ENCODE results near the gene CANT1.
A peak's percentile ranks its signal among the peaks of the same experiment; 100 is the strongest.

CANT1 gene

DNA sequence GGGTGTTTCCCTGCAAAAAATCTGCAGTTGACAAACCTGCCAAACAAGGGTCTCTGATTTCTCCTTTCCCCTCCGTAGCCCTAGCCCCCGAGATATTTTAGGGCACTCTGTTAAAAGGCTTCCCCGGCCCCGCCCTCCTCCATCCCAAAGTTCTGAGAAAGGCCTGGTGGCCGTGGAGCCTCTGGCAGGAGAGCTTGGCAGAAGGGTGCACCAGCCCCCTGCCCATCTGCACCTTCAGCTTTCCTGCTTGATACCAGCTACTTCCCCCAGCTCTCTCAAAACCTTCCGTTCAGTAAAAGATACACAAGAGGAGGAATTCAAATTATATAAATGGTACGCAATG lies 711 bp upstream of the CANT1 start:
- no peak for DNase-seq

DNA sequence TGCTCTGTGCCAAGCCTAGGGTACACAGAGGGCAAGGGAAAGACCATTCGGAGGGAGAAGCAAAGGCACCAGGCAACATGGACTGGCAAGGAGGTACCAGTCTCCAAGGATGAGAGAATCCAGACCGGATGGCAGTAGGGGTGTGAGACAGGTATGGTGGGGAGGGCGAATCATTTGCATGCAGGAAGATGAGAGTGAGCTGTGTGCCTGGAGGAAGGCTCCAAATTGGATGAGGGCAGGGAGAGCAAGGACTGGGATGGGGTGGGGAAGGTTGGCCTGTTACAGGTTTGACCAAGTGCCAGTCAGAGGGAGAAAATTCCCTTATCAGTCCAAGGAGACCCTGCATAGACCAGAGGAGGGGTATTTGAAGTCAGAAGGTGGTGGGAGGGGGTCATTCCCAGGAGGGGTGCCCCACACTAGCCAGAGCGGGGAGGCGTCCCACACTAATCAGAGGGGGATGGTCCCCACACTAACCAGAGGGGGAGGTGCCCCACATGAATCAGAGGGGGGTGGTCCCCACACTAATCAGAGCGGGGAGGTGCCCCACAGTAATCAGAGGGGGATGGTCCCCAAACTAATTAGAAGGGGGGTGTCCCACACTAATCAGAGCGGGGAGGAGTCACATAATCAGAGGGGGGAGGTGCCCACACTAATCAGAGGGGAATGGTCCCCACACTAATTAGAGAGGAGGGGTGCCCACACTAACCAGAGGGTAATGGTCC lies 737 bp downstream of the CANT1 start:
- no peak for DNase-seq

DNA sequence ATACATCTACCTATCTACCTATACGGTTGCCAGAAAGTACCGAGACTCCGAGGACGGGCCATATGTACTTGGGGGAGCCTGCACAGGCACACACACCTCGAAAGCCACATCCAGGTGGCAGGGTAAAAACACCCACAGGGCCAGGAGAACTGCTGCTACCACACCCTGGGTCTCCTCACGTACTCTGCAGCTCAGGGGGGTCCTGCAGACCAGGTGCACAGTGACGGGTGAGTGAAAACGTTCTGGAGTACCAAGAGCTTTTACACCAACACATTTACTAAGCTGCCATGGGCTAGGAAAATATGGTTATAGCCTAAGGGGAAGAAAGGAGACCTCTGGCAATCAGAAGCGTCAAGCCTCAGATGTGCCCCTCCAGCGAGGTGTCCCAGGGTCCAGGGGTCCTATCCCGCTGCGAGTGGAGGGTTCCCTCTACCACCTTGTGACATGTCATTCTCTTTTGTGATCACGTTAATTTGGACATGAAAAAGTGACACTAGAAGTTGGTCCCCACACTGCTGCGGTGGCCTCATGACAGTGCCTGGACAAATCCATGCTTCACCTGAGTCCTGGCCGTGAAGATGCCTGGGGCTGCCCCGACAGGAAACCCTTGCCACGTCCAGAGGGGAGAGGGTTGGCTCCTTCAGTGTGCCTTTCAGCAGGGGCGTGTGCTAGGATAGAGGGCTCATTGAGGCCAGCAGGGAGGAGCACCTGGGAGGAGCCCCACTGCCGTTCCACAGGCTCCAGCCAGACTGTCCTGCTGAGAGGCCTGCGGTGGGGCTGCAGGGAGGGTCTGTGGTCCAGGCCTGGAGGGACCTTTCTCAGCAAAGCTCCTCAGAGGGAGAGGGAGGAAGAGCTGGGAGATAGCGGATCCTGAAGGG lies 1.8 kb downstream of the CANT1 start:
- no peak for DNase-seq

DNA sequence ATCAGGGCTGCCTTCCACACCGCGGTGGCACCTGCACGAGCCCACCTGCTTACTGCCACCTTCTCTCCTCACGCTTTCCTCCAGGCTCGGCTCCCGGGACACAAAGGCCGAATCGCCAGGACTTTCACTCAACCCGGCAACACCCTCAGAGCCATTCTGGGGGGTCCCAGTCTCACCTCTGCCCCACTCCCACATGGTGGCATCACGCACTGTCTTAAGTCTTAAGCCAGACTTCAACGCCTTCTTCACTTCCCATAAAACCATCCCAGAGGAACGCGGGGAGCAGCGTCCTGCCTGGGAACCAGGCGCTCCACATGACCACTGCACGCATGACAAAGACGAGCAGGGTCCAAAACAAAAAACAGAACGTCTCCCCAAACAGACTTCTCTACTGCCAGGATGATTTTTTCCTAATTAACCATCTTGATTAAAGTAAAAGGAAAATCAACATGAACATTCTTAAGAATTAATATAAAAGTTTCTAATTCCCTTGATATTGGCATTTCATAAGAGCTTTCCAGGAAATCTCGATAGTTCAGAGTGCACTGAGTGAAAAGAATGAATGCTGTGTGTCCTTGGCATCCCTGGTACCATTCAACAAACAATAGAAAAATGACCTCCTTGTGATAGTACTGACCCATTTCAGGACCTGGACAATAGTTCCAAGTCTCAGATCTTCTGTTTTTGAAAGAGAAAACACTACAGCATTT lies 2.6 kb downstream of the CANT1 start:
- no peak for DNase-seq

DNA sequence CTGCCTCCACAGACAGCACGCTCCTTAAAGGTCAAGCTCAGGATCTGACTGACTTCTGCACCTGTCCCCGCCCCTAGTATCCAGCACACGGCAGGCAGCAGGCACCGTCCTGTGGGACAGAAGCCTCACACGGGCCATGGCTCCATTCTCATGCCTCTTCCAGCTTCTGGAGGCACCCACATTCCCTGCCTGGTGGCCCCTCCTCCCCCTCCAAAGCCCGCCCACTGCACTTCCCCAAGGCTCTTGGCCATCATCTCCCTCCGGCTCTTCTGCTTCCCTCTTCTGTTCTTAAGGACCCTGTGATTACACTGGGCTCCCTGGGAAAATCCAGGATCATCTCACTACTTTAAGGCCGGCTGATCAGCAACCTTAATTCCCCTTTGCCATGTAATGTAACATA lies 3.5 kb downstream of the CANT1 start:
- DNase-seq, result no peak

DNA sequence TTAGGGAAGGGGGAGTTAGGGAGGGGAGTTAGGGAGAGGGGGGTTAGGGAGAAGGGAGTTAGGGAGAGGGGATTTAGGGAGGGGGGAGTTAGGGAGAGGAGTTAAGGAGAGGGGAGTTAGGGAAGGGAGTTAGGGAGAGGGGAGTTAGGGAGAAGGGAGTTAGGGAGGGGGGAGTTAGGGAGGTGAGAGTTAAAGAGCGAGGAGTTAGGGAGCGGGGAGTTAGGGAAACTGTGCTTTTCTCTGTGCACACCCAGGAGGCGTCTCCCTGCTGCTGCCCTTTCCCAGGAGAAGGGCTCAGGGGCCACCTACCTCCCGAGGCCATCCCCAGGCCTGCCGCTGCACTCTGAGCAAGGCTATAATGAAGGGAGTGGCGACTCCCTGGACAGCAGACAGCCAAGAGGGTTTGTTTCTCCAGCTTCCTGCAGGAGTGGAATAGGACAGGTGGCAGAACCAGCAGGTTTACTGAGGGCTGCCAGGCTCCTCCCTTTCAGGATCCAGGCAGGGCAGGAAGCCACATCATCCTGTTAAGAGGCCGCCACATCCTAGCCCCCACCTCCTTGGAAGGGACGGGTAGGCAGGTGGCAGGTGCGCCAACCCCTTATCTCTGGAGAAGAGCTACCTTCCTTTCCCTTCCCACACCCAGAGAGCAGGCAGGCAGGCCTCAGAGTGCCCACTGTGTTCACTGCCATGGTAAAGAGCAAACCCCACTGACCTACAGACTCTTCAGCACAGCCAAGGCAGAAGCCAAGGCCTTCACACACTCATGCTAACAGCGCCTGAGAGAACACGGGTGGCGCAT lies 4.3 kb downstream of the CANT1 start:
- no peak for DNase-seq

DNA sequence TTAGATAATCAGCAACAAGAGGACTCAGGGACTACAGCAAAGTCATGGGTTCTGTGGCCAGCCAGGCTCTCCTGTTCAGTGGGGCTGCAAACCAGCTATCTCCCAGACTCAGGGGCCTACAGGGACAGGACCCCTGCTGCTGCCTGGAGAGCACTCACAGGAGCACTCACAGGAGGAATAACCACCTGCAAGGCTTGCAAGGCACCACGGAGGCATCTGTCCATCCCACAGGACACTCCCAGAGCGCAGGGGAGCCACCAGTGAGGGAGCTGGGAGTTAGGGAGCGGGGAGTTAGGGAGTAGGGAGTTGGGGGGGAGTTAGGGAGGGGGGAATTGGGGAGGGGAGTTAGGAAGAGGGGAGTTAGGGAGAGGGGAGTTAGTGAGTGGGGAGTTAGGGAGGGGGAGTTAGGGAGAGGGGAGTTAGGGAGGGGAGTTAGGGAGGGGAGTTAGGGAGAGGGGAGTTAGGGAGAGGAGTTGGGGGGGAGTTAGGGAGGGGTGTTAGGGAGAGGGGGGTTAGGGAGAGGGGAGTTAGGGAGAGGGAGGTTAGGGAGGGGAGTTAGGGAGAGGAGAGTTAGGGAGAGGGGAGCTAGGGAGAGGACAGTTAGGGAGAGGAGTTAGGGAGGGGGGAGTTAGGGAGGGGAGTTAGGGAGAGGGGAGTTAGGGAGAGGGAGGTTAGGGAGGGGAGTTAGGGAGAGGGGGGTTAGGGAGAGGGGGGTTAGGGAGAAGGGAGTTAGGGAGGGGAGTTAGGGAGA lies 5.7 kb downstream of the CANT1 start:
- no peak for DNase-seq

DNA sequence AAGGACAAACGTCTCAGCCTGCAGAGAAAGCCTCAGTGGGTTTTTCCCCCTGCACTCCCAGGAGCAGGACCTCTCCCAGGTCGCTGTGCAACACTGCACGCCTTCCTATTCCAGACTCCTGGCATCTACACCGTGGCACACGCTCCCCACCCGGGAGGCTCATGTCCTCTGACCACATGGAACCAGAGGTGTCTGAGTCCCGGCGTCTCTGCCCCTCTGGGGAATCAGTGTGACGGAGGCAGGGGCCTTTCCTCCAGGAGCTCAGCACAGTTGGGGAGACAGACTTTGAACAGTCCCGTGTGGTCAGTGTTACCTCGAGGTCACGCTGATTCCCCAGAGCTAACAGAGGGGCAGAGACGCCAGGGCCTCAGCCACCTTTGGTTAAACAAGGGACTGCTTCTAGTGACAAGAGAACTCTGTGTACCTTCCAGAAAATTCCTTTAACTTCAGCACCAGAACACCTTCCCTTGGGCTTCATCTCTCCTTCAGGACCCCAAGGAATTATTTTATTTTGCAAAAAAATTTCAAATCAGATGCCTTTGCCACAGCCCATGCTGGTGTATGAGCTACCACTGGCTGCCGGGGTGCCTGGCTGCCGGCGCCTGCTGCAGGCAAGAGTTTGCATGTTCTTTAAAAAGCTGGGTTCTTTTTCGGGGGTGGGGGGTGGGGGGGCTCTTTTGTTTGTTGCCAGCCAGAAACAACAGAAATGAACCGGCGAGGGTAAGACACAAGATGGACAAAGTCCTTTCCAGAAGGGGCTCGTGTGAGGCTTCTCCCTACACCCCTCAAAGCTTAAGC lies 6.6 kb downstream of the CANT1 start:
- no peak for DNase-seq

DNA sequence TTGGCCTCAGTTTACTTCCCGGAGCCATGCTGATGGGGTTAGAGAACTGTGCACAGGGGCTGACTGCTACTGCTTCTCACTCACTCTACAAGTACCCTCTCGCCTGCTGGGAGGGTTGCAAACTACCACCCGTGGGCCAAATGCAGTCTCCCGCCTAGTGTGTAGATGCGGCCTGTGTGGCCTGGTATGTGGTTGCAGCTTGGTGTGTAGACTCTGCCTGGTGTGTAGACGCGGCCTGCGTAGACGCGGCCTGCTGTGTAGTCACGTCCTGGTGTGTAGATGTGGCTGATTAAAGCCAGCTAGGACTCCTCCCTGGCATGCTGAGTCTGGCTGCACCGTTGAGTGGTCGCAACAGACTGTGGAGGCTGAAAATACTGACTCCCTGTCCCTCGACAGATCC lies 7.3 kb downstream of the CANT1 start:
- DNase-seq, result no peak

DNA sequence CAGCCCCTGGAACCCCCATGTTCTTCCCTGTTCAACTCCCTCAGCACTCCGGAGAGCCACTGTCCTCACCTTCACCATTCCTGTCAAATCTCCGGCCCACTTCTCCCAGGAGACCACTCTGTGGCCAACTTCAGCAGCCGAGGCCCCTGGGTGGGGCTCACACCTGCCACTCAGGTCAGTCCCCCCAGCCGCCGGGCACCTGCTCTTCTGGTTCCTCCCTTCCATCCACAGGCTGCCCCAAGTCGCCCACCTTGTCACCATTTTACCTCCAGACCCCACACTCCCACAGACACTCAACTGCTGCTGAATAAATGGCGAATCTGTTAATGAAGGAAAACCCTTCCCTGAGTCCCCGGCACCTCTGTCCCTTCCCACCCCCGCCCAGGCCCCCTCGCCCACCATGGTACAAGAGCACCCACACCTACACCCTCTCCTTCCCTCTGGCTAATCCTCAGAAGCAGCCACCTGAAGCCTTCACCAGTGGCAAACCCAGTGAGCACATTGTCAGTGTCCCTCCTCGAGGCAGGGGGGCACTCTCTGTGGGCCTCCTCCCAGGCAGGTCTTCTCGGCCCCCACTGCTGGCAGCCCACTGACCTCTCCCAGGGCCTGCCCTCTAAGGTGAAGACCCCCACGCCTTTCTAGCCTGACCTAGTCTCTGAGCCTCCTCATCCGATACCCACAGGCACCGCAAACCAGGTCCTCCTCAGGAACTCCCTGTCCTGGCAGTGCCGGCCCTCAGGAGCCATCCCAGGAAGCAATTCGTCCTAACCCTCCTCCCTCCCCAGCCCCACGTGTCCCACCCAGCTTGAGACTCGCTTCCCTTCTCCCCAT lies 8.2 kb downstream of the CANT1 start:
- DNase-seq, result no peak

DNA sequence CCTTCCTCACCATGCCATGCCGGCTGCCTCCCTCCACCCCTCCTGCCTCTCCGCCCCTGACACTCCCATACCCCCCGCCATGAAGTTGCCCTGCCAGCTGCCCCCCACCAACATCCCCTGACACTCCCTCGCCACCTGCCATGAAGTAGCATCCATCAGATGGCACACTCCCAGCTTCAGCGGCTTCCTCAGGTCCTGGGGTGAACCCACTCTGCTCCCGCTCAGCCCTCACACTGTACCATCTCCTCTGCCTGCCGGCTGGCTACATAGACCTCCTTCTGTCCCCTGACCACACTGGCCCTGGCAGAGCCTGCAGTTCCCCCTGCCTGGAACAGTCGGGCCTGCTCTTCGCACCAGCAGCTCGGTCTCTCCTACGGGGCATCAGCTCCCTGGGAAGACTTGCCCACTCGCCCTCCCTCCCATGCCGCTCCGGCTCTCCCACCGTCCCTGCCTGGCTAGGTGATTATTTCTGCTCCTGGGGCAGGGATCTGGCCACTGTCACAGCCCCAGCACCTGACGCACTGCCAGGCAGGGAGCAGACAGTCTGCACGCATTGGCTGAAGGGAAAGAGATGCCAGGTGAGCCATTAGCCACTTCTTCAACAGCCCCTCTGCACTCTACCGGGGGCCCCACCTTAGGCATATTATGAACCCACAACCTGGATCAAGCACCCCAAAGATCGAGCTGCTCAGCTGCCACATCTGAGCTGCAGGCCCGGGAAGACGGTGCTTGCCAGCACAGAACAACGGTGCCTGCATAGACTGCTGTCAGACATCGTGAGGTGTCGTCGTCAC lies 9.0 kb downstream of the CANT1 start:
- no peak for DNase-seq

DNA sequence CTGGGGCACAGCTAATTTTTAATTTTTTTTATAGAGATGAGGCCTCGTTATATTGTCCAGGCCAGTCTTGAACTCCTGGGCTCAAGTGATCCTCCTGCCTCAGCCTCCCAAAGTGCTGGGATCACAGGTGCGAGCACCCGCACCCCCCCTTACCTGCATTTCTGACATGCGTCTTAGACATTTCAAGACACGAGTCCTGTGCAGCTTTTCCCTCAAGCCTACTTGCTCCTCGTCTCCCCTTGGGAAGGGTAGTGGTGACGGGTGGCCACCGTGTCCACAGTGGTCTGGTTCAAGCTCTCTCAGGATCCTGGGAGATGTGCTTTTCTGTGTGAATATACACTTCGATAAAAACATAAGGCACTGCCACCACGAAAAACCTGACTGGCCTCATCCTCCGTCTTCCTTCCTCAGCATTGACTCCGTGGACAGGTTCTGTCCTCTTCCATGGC lies 9.6 kb downstream of the CANT1 start:
- no peak for DNase-seq

DNA sequence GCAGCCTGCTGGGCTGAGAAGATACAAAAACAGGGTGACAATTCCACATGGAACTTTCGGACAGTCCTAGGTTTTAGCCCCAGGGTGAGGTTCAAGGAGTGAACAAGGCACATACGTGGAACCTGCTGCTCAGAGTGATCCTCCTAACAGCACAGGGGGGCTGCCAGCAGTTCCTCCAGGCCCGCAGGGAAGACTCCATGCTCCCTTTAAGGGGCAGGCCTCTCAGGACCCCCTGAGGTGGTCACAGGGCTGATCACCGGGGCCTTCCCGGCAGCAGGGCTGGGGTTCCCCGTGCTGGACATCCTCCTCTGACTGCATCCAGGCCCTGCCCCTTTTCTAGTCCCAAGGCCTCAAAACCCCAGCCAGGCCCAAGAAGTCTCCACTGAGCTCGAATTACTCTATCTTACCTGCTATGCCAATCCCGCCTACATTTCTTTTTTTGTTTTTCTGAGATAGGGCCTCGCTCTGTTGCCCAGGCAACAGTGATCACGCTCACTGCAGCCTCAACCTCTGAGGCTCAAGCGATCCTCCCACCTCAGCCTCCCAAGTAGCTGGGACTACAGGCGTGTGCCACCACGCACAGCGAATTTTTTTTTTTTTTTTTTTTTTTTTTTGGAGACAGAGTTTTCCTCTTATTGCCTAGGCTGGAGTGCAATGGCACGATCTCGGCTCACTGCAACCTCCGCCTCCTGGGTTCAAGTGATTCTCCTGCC lies 10.4 kb downstream of the CANT1 start:
- no peak for DNase-seq

DNA sequence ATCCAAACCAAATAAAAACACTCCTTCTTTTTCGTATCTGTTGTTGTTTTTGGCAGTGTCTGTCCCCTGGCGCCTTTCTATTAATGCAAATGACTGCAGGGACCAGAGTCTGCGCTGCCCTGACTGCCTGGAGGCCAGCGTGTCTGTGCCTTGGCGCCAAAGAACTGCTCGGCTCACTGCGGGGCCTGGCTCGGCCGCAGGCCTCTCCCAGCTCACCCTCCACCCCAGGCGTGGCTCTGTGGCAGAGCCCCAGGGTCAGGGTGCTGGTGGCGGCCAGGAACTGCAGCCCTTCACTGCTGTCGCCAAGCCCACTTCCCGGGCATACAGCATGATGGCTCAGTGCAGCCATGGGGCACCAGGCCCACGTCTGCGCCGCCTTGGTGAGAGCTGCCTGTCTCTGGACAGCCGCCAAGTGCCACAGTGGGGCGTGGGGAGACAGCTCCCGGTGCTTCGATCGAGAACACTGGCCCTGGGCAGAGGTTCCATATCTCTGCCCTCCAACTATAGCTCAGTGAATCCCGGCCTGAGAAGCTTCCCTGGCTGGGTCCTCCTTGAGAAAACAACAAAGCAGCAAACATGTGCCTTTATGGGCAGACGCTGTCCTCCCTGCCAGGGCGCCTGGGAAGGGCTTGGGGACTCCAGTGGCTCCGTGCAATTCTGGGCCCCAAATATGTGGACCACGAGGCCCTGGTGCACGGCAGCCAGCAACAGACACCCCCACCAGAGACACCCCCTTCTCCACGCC lies 11.1 kb downstream of the CANT1 start:
- peak in 5 of 51 donors; percentile 27 to 41 (median 33) for DNase-seq

DNA sequence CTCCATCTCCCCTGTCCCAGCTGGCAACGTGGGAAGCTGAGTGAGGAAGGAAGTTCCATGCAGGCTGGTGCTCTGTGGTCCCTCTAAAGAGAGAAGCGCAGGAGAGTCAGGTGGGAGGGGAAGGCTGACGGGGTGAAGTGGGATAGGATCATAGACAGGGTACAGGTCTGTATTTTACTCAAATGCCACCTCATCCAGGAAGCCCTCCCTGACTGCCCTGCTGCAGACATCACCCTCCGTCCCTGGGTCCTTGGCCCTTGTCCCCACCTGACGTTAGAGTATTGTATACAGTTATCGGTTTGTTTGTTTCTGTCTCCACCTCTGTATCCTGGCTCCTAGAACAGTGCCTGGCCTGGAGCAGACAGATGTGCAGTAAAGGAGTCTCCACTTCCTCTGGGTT lies 11.7 kb downstream of the CANT1 start:
- DNase-seq, result no peak

DNA sequence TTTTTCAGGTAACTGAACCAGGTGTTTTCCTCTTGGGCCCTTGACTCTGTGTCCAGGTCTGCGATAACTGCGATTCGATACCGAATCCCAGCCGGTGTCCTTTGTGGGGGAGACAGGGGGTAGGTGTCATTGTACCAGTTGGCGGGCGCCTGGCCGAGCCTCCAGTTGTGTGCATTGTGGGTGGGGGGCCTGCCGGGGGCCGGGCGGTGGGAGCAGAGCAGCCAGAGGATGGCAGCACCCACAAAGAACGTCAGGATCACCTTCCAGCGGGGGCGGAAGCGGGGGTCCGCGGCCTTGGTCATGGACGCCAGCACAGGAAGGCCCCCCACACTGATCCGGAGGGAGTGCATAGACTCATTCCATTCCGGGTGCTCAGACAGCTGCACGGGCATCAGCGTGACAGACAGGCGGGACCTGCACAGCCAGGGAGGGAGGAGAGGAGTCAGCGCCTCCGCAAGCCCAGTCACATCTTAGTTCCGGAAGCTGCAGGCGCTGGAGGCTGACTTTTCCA lies 12.3 kb downstream of the CANT1 start:
- no peak for DNase-seq
